GM06990 (cell line): ENCODE measurements around the gene P2RY6.

Experiments
- DNase-seq: peaks from one replicate; pipeline ENCODE4 v3.0.0-alpha.2; 2011; ENCODE audit not compliant: insufficient read length; ENCODE audit errors: extremely low read depth
- H3K27me3 ChIP-seq: replicated peaks from 2 replicates; pipeline ENCODE4 v1.6.0; 2011; ENCODE audit warnings: low read length; ENCODE audit not compliant: control insufficient read depth, insufficient read depth
- H3K36me3 ChIP-seq: 2 replicates; pipeline ENCODE4 v1.5.1; 2011; ENCODE audit warnings: low read length; ENCODE audit not compliant: control insufficient read depth, insufficient read depth
- H3K4me3 ChIP-seq: replicated peaks from 2 replicates; pipeline ENCODE4 v1.5.1; 2011; ENCODE audit warnings: low read depth, mild to moderate bottlenecking, control low read depth, low read length
- CTCF ChIP-seq: IDR thresholded peaks from 2 replicates; pipeline ENCODE4 v1.5.1; 2011; ENCODE audit warnings: low read length, control low read depth, mild to moderate bottlenecking, inconsistent platforms; ENCODE audit not compliant: insufficient read depth, poor library complexity, severe bottlenecking

Gene P2RY6

DNA sequence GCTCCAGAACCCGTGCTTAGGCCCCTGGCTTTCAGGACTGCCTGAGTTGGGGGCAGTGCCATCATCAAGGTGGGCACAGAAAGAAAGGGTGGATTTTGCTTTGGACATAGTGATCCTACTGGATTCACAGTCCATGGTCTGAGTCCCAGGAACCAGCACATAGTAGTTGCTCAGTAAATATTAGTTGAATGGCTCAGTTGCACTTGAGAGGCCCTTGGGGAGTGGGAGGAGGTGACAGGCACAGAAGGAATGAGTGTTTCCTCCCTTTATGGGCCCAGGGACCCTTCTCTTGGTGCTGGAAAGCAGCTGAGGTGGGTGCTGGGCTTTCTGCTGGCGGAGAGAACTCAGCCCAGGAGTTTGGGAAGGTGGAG lies 52.5 kb downstream of the P2RY6 start:
- DNase-seq = no peak
- no peaks in the 10 kb centered on the region for H3K36me3 ChIP-seq
- no peak for TF ChIP-seq CTCF
- no peaks in the 10 kb centered on the region for H3K27me3 ChIP-seq
- H3K4me3 ChIP-seq = no peak overlapping the region; the same call in 1 of the 2 replicates

GRCh38 chr11:73325036-73325981 lies 53.2 kb downstream of the P2RY6 start:
- peak; percentile 88 for DNase-seq
- Histone ChIP-seq H3K36me3 (no peaks in the 10 kb centered on the region), H3K27me3 (no peaks in the 10 kb centered on the region), H3K4me3 (no peak overlapping the region)
- TF ChIP-seq CTCF = no peak

- TF ChIP-seq CTCF = no peak
- peak; percentile 66 for DNase-seq
- Histone ChIP-seq H3K4me3 (no peak overlapping the region), H3K27me3 (no peaks in the 10 kb centered on the region), H3K36me3 (no peaks in the 10 kb centered on the region)
Measured at GRCh38 chr11:73326929-73327811, 55.0 kb downstream of the P2RY6 start.

DNA sequence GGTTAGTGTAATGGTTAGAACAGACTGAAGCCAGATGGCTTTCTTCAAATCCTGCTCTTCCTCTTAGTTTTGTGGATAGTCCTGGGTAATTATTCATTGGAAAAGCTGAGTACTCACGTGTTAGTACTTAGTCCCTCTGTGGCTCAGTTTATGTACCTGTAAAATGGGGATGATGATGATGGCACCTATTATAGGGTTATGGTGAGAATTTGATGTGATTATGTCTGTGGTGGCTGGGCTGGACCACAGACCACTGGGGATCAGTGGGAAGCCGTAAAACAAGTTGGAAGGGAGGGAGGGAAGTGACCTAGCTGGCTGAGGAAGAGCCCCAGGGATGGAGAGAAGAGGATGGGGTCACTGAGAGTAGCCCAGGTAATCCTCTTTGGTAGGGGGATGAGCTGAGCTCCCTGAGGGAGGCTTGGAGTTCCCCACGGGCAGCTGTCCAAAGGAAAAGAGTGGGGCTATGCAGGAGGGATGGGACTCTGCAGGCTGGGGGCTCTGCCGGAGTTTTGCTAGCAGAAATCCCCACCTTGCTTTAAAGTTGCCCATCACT lies 55.8 kb downstream of the P2RY6 start:
- Histone ChIP-seq H3K4me3 (no peak overlapping the region), H3K36me3 (no peaks in the 10 kb centered on the region), H3K27me3 (no peaks in the 10 kb centered on the region)
- no peak for DNase-seq
- TF ChIP-seq CTCF = no peak

DNA sequence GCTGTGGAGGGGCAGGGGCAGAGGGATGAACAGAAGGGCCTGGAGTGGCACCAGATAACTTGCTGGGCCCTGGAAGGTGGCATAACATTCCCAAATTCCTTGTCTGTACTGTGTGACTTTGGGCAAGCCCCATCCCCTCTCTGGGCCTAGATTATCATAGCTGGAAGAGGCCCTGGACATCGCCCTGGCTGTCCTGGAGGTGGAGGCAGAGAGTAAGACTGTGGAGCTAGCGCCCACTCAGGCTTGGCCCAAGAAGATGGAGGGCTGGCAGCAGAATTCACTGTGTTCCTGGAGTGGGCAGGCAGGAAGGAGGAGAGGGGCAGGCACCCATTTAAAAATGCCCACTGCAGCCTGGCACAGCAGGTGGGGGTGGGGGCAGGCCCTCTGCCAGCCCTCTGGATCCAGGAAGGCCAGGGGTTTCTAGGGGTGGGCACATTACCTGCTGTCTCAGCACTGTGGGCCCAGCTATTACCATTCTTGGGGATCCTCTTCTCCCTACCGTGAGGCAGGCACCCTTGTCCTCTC lies 58.5 kb downstream of the P2RY6 start:
- H3K27me3 ChIP-seq = no peaks in the 10 kb centered on the region
- no peak for DNase-seq
- H3K4me3 ChIP-seq = no peak overlapping the region
- TF ChIP-seq CTCF = no peak
- no peaks in the 10 kb centered on the region for H3K36me3 ChIP-seq
